A549 (cell line): Measurements from ENCODE around the gene SPATA16. TPM values are rescaled to one million over a fixed set of nuclear protein-coding genes. Genes with fewer than 3 reads are reported as not detected.

Experiments used
- ATAC-seq, 2 experiments: fragments of 200-7000 bp in 1 of 2; fragments of >200 bp in 1 of 2; cut with Nextera tagmentation in 1 of 2; cut with Tn5 transposase in 1 of 2; 3 replicates each; pipeline versions ENCODE4 v1.8.0 to v1.9.1; 2018 to 2020; ENCODE audit warnings: mild to moderate bottlenecking in 1 of 2, moderate library complexity in 1 of 2
- CTCF ChIA-PET: fragments of 300-600 bp; sonication (Branson Sonifier 250); formaldehyde crosslinking; extraction: SDS; loops from one replicate; lab custom pipeline; 2021; ENCODE audit warnings: antibody characterized with exemption, inconsistent platforms; lab: Yijun Ruan, JAX
- POLR2A ChIA-PET: fragments of 350-600 bp; formaldehyde crosslinking; extraction: SDS; loops from one replicate; lab custom pipeline; 2021; ENCODE audit warnings: antibody characterized with exemption, inconsistent platforms; lab: Yijun Ruan, JAX
- DNase-seq, 2 experiments: peaks; one replicate each; pipeline versions ENCODE4 v3.0.0 to v3.0.0-alpha.2; 2011 to 2016; ENCODE audit warnings: low read depth in 1 of 2, low spot score in 1 of 2
- FAIRE-seq: peaks from 2 replicates; lab custom pipeline; 2011; peaks lifted over from hg19 to GRCh38; lab: Jason Lieb, UNC
- H3K27ac ChIP-seq, 2 experiments: fragments of >200 bp; sonication (Bioruptor Twin); formaldehyde crosslinking; 3 replicates each; pipeline ENCODE4 v1.5.1; 2016 to 2017
- H3K4me1 ChIP-seq: fragments of >200 bp; sonication (Bioruptor Twin); formaldehyde crosslinking; 3 replicates; pipeline ENCODE4 v1.6.1; 2016
- H3K4me2 ChIP-seq: fragments of >200 bp; sonication (Bioruptor Twin); formaldehyde crosslinking; 3 replicates; pipeline ENCODE4 v1.6.1; 2016
- H3K4me3 ChIP-seq: fragments of >200 bp; sonication (Bioruptor Twin); formaldehyde crosslinking; 3 replicates; pipeline ENCODE4 v1.5.1; 2016
- H3K9me3 ChIP-seq: fragments of >200 bp; sonication (Bioruptor Twin); formaldehyde crosslinking; 3 replicates; pipeline ENCODE4 v1.6.1; 2016
- ATOH8 ChIP-seq: fragments of 250-450 bp; sonication (Bioruptor Pico); IDR thresholded peaks from 2 replicates; pipeline ENCODE4 v1.5.0; 2020; ENCODE audit warnings: low read depth, mild to moderate bottlenecking, moderate library complexity
- BCL3 ChIP-seq: fragments of >200 bp; sonication (Bioruptor Twin); formaldehyde crosslinking; IDR thresholded peaks from 3 replicates; pipeline ENCODE4 v1.6.1; 2016
- CBX8 ChIP-seq: fragments of 200-600 bp; sonication (generic); IDR thresholded peaks from 2 replicates; pipeline ENCODE4 v1.6.1; 2016
- EHF ChIP-seq: fragments of 250-450 bp; sonication (Bioruptor Pico); IDR thresholded peaks from 2 replicates; pipeline ENCODE4 v1.5.0; 2020; ENCODE audit warnings: mild to moderate bottlenecking
- FOSB ChIP-seq: fragments of 250-450 bp; sonication (Bioruptor Pico); IDR thresholded peaks from 2 replicates; pipeline ENCODE4 v1.5.0; 2020; ENCODE audit warnings: mild to moderate bottlenecking, moderate library complexity
- FOXS1 ChIP-seq: fragments of 250-450 bp; sonication (Bioruptor Pico); IDR thresholded peaks from 2 replicates; pipeline ENCODE4 v1.5.0; 2020; ENCODE audit warnings: mild to moderate bottlenecking, moderate library complexity
- JUN ChIP-seq, 2 experiments: fragments of >200 bp; sonication (Bioruptor Twin); formaldehyde crosslinking; IDR thresholded peaks; 2 replicates in 1 of 2; 3 replicates in 1 of 2; pipeline ENCODE4 v1.6.1; 2016 to 2017
- KDM5A ChIP-seq: fragments of 200-600 bp; sonication (generic); IDR thresholded peaks from 2 replicates; pipeline ENCODE4 v1.6.1; 2016; ENCODE audit warnings: antibody characterized with exemption, mild to moderate bottlenecking
- POLR2AphosphoS2 ChIP-seq: conservative IDR thresholded peaks from 2 replicates; pipeline ENCODE4 v1.6.1; 2012; ENCODE audit warnings: low read length, improper control_type of control experiment, inconsistent platforms
- RFX5 ChIP-seq: fragments of 450-650 bp; IDR thresholded peaks from 2 replicates; pipeline ENCODE4 v1.7.1; 2014; ENCODE audit warnings: antibody characterized with exemption, mild to moderate bottlenecking, moderate library complexity
- TFCP2L1 ChIP-seq: fragments of 250-450 bp; sonication (Bioruptor Pico); IDR thresholded peaks from 2 replicates; pipeline ENCODE4 v1.5.0; 2021; ENCODE audit warnings: mild to moderate bottlenecking
- ZFP36 ChIP-seq: fragments of 450-650 bp; IDR thresholded peaks from 2 replicates; pipeline ENCODE4 v1.6.1; 2014; ENCODE audit warnings: borderline replicate concordance; ENCODE audit not compliant: partially characterized antibody
- ZSCAN20 ChIP-seq: fragments of 250-450 bp; sonication (Bioruptor Pico); IDR thresholded peaks from 2 replicates; pipeline ENCODE4 v1.8.0; 2022; ENCODE audit warnings: mild to moderate bottlenecking, moderate library complexity
- WGBS: methylation state at CpG from one replicate; pipeline ENCODE4 v1.1.6; 2017; ENCODE audit errors: missing lambda C conversion rate; 5-methylcytosine and 5-hydroxymethylcytosine counted together
- polyA plus RNA-seq, 4 experiments: library from polyadenylated mRNA; depleted of rRNA in 3 of 4; stranded (reverse); fragments of >200 nt; fragmentation: RNase III in 1 of 4; extraction: RNeasy Plus Mini Kit Qiagen cat#74134 plus additional on column Dnase treatment in 1 of 4; gene quantifications; 2 replicates in 3 of 4; 3 replicates in 1 of 4; pipeline ENCODE4 v1.2.3, GENCODE V29; 2011 to 2017
- TF ChIP-seq, protein P1 (sequence below): fragments of >200 bp; sonication (Bioruptor Twin); formaldehyde crosslinking; IDR thresholded peaks from 3 replicates; pipeline ENCODE4 v1.5.1; 2016
- TF ChIP-seq, protein P2 (sequence below): IDR thresholded peaks from 2 replicates; pipeline ENCODE4 v1.6.1; 2012
- TF ChIP-seq, protein P3 (sequence below): fragments of 150-350 bp; IDR thresholded peaks from 2 replicates; pipeline ENCODE4 v1.6.1; 2014; ENCODE audit warnings: low read depth, mild to moderate bottlenecking, low read length

Gene SPATA16
- polyA plus RNA-seq, 2 of the 4 experiments (the other 2 are of a cell fraction), result not detected

DNA sequence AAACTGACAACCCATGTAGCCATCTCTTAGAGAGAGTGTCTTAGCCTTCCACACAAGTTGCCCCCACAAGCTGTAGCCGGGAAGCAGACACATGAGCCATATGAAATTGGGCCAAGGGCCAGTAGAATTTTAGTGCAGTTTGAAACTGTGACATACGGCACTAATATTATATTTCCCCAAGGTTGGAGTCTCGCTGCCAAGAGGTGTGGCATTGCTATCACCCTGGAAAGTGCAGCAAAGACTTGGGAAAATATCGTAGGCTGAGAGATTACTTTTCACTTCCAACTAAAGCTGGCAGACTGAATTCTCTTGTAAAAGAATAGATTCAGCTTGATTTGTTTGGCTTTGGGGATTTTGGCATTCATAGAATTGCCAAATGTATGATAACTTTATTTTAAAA, 301.4 kb downstream of the SPATA16 start:
- CTCF ChIA-PET, result no interaction called here
- WGBS, result 9% methylated on average over 4 of the region's 4 CpGs
- POLR2A ChIA-PET, result no interaction called here

More for the DNA sequence above, 301.4 kb downstream of the SPATA16 start:
- no peaks in the 10 kb centered on the region for H3K4me1 ChIP-seq
- no peak overlapping the region for H3K4me2 ChIP-seq
- FAIRE-seq (no peak), DNase-seq (no peak), ATAC-seq (no peak)
- H3K9me3 ChIP-seq, result no peaks in the 10 kb centered on the region
- H3K4me3 ChIP-seq, result no peak overlapping the region
- TF ChIP-seq KDM5A, result no peak
- TF ChIP-seq FOSB, result no peak
- TF ChIP-seq POLR2AphosphoS2, result no peak
- no peak for TF ChIP-seq JUN (IDR thresholded peaks at IDR 0.05)
- TF ChIP-seq EHF (CRISPR knock-in tag), result no peak
- TF ChIP-seq, protein P1, sequence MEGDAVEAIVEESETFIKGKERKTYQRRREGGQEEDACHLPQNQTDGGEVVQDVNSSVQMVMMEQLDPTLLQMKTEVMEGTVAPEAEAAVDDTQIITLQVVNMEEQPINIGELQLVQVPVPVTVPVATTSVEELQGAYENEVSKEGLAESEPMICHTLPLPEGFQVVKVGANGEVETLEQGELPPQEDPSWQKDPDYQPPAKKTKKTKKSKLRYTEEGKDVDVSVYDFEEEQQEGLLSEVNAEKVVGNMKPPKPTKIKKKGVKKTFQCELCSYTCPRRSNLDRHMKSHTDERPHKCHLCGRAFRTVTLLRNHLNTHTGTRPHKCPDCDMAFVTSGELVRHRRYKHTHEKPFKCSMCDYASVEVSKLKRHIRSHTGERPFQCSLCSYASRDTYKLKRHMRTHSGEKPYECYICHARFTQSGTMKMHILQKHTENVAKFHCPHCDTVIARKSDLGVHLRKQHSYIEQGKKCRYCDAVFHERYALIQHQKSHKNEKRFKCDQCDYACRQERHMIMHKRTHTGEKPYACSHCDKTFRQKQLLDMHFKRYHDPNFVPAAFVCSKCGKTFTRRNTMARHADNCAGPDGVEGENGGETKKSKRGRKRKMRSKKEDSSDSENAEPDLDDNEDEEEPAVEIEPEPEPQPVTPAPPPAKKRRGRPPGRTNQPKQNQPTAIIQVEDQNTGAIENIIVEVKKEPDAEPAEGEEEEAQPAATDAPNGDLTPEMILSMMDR, result no peak
- no peak for TF ChIP-seq FOXS1 (CRISPR knock-in tag)
- TF ChIP-seq ATOH8, result no peak
- no peak for TF ChIP-seq ZSCAN20 (CRISPR knock-in tag)
- TF ChIP-seq, protein P2, sequence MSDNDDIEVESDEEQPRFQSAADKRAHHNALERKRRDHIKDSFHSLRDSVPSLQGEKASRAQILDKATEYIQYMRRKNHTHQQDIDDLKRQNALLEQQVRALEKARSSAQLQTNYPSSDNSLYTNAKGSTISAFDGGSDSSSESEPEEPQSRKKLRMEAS, result no peak
- TF ChIP-seq BCL3, result no peak
- no peak for TF ChIP-seq ZFP36
- TF ChIP-seq RFX5, result no peak
- TF ChIP-seq TFCP2L1 (CRISPR knock-in tag), result no peak
- no peak for TF ChIP-seq CBX8
- TF ChIP-seq, protein P3, sequence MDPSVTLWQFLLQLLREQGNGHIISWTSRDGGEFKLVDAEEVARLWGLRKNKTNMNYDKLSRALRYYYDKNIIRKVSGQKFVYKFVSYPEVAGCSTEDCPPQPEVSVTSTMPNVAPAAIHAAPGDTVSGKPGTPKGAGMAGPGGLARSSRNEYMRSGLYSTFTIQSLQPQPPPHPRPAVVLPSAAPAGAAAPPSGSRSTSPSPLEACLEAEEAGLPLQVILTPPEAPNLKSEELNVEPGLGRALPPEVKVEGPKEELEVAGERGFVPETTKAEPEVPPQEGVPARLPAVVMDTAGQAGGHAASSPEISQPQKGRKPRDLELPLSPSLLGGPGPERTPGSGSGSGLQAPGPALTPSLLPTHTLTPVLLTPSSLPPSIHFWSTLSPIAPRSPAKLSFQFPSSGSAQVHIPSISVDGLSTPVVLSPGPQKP, result no peak
- no peak overlapping the region for H3K27ac ChIP-seq
